ENCODE measurements around the gene JAK1.

Gene JAK1

DNA sequence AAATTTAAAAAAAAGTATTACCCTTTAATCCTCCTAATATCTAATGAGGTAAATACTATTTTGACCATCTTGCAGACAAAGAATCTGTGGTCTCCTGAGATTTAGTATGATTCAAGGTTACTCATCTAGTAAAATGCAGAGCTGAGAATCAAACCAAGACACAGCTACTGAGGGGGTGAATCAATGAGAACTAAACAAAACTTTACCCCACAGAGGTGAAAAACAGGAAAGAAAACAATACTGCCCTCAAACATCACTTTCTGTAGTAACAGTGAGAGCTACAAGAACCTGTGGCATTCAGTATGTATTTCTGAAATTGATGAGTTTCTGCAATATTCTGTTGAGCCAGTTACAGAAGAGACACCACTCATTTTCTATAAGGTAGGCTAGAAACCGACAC, 85.1 kb downstream of the JAK1 start:
- no peak for DNase-seq (ENCODE audit: extremely low spot score)
- TF ChIP-seq, protein P1, sequence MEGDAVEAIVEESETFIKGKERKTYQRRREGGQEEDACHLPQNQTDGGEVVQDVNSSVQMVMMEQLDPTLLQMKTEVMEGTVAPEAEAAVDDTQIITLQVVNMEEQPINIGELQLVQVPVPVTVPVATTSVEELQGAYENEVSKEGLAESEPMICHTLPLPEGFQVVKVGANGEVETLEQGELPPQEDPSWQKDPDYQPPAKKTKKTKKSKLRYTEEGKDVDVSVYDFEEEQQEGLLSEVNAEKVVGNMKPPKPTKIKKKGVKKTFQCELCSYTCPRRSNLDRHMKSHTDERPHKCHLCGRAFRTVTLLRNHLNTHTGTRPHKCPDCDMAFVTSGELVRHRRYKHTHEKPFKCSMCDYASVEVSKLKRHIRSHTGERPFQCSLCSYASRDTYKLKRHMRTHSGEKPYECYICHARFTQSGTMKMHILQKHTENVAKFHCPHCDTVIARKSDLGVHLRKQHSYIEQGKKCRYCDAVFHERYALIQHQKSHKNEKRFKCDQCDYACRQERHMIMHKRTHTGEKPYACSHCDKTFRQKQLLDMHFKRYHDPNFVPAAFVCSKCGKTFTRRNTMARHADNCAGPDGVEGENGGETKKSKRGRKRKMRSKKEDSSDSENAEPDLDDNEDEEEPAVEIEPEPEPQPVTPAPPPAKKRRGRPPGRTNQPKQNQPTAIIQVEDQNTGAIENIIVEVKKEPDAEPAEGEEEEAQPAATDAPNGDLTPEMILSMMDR (IDR thresholded peaks at IDR 0.05; ENCODE audit: control extremely low read depth, extremely low read depth, low read depth, missing control alignments), result no peak
- ChIA-PET POLR2A (no interaction called here), CTCF (interaction anchor here (1.0 to 2.2 kb wide), 8 partner anchors 10 to 806 kb away, joined by 3 to 7 read pairs (median 4); no protein-coding TSS in a partner anchor)

DNA sequence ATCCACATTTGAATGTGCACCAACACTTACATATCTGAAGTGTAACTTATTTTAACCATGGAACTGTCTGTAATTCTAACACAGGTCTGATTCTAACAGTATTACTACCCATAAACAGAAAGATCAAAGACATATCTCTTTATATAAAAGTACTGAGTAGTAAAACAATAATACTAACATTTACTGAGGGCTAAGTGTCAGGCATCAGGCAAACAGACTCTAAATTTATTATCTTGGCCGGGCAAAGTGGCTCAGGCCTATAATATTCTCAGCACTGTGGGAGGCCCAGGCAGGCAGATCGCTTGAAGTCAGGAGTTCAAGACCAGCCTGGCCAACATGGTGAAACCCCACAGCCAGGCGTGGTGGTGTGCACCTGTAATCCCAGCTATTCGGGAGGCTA, 85.9 kb downstream of the JAK1 start:
- TF ChIP-seq, protein P1 (IDR thresholded peaks at IDR 0.05; ENCODE audit: control extremely low read depth, extremely low read depth, low read depth, missing control alignments), result no peak
- ChIA-PET CTCF (interaction anchor here (1.2 to 1.5 kb wide), 2 partner anchors 12 to 16 kb away, joined by 3 to 4 read pairs; no protein-coding TSS in a partner anchor), POLR2A (no interaction called here)
- DNase-seq (ENCODE audit: extremely low spot score), result no peak

DNA sequence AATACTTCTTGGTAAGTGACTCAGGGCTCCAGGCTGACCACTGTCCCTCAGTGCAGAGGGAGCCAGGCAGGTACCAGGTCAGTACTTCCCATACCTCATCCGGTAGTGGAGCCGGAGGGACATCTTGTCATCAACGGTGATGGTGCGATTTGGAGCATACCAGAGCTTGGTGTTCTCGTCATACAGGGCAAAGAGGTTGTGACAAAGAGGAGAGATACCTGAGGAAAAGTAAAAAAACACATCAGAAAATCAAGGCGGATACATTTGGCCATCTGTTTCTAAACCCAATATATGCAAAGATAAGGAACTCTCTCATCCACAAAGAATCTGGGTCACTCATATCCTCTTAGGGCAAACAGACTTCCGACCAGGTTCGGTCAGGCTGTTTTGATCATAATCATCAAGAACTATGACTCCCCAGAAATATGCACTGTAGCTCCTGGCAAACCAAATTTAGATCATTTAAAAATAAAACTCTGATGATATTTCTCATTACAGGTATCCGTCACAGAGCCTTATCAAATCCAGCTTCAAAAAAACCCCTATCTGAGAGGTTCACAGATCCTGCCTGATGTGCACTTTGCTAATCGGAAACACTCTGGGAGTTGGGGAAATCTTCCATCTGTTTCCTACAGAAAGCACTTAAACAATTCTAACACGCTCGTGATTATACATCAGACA, 87.3 kb downstream of the JAK1 start:
- no peak for DNase-seq (ENCODE audit: extremely low spot score)
- CTCF ChIA-PET, result interaction anchor here (1.2 to 1.5 kb wide), 2 partner anchors 11 to 14 kb away, joined by 3 to 4 read pairs; no protein-coding TSS in a partner anchor
- POLR2A ChIA-PET, result no interaction called here
- TF ChIP-seq, protein P1 (IDR thresholded peaks at IDR 0.05; ENCODE audit: control extremely low read depth, extremely low read depth, low read depth, missing control alignments), result no peak

DNA sequence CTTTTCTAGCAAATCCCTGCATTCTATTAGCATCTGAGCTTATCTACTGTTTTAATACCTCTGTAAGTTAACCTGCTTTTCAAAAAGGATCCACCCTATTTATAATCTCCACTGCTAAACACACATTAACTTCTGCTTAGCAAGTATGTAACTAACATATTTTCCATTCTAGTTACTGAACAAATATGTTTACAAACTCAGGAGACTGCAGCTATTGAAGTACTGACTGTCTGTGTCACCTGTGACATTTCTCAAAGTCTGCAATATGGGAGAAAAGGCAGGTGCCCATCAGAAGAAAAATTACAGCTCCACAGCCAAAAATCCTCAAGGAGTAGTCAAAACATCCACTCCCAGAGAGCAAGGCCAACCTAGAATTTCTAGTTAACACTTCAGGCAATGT, 88.3 kb downstream of the JAK1 start:
- TF ChIP-seq, protein P1 (IDR thresholded peaks at IDR 0.05; ENCODE audit: control extremely low read depth, extremely low read depth, low read depth, missing control alignments), result no peak
- POLR2A ChIA-PET, result no interaction called here
- CTCF ChIA-PET, result interaction anchor here (0.9 to 1.8 kb wide), 7 partner anchors 12 to 101 kb away, joined by 3 to 6 read pairs (median 4); no protein-coding TSS in a partner anchor
- no peak for DNase-seq (ENCODE audit: extremely low spot score)

DNA sequence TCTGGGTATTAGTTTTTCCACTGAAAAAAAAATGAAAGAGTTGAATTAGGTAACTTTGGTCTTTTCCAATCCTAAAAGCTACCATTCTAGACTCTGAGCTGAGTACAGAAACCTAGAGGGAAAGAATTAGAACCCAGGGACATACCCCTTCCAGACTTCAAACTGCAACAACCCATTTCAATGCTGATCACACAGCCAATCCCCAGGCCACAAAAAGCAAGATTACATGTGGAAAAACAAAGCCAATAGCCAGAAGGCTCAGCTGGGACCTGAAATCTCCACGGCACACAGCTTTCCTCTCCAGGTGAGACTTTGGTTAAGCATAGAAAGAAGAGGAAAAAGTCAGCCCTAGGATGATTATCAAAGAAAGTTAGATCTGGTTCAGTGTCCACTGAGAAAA, 88.8 kb downstream of the JAK1 start:
- TF ChIP-seq, protein P1 (IDR thresholded peaks at IDR 0.05; ENCODE audit: control extremely low read depth, extremely low read depth, low read depth, missing control alignments), result no peak
- POLR2A ChIA-PET, result no interaction called here
- CTCF ChIA-PET, result interaction anchor here (0.9 to 1.8 kb wide), 8 partner anchors 10 to 101 kb away, joined by 3 to 6 read pairs (median 4); no protein-coding TSS in a partner anchor
- DNase-seq (ENCODE audit: extremely low spot score), result no peak

DNA sequence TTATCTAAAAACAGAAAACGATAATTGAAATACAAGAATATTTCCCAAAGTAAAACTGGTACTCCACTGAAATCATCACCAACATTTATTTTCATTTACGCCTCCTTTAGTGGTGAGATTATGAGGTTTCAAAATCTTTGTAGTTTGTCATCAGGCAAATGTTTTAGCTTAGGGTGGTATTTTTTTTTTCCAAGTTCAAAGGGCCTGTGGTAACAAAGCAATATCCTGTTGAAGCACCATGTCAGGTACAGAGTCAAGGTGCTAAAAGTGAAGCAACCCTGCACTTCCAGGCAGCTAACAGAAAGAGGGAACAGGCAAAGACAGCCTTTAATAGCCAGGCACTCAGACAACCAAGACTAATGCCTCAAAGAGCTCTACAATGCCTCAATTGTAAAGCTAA, 89.2 kb downstream of the JAK1 start:
- ChIA-PET CTCF (interaction anchor here (0.9 to 1.8 kb wide), 8 partner anchors 10 to 71 kb away, joined by 3 to 6 read pairs (median 3); no protein-coding TSS in a partner anchor), POLR2A (no interaction called here)
- TF ChIP-seq, protein P1 (IDR thresholded peaks at IDR 0.05; ENCODE audit: control extremely low read depth, extremely low read depth, low read depth, missing control alignments), result no peak
- DNase-seq (ENCODE audit: extremely low spot score), result no peak
